ENCODE results near the gene THRAP3. TPM values are rescaled to one million over a fixed set of nuclear protein-coding genes. Genes with fewer than 3 reads are reported as not detected.

Gene THRAP3
- total RNA-seq, 1 experiment from 2014 or later: 64.4 TPM

- DNase-seq (ENCODE audit: low spot score): no peak
Observed at GRCh38 chr1:36351227-36351977, 127.2 kb downstream of the THRAP3 start.

GRCh38 chr1:36352125-36352909 lies 128.1 kb downstream of the THRAP3 start:
- no peak for DNase-seq (ENCODE audit: low spot score)

GRCh38 chr1:36352910-36353878 lies 129.0 kb downstream of the THRAP3 start:
- no peak for DNase-seq (ENCODE audit: low spot score)

- no peak for DNase-seq (ENCODE audit: low spot score)
Observed at GRCh38 chr1:36354486-36354885, 130.2 kb downstream of the THRAP3 start.

Small RNA genes lying within 50 kb of the gene (small RNA-seq; reads per million reads assigned to genes)
- gene RN7SL131P (not detected), gene UBE2V2P4 (not detected)

Other genes with a start within 250 kb of the THRAP3 start
- gene TEKT2, start 140.3 kb upstream of the THRAP3 start, total RNA-seq (2014; rRNA removed; shearing (Covaris generic)): not detected in 2 replicates
- gene ADPRS, start 135.6 kb upstream of the THRAP3 start, total RNA-seq (2014; rRNA removed; shearing (Covaris generic)): 61.8 and 68.7 TPM in 2 replicates
- gene COL8A2, start 99.2 kb upstream of the THRAP3 start, total RNA-seq (2014; rRNA removed; shearing (Covaris generic)): not detected in 2 replicates
- gene TRAPPC3, start 75.0 kb upstream of the THRAP3 start, total RNA-seq (2014; rRNA removed; shearing (Covaris generic)): 65.8 and 80.9 TPM in 2 replicates
- gene MAP7D1, start 68.3 kb upstream of the THRAP3 start, total RNA-seq (2014; rRNA removed; shearing (Covaris generic)): 76.6 and 81.5 TPM in 2 replicates
- gene SH3D21, start 81.9 kb downstream of the THRAP3 start, total RNA-seq (2014; rRNA removed; shearing (Covaris generic)): 12.6 and 14.8 TPM in 2 replicates
- 25.0 and 32.9 TPM in 2 replicates for gene EVA1B, start 99.2 kb downstream of the THRAP3 start, total RNA-seq (2014; rRNA removed; shearing (Covaris generic))
- 21.0 and 26.2 TPM in 2 replicates for gene STK40, start 161.5 kb downstream of the THRAP3 start, total RNA-seq (2014; rRNA removed; shearing (Covaris generic))
- gene LSM10, start 173.5 kb downstream of the THRAP3 start, total RNA-seq (2014; rRNA removed; shearing (Covaris generic)): 13.4 and 13.8 TPM in 2 replicates
- gene OSCP1, start 226.0 kb downstream of the THRAP3 start, total RNA-seq (2014; rRNA removed; shearing (Covaris generic)): 1.1 and 2.0 TPM in 2 replicates
- 184 and 209 TPM in 2 replicates for gene MRPS15, start 239.9 kb downstream of the THRAP3 start, total RNA-seq (2014; rRNA removed; shearing (Covaris generic))